ENCODE measurements around the gene C2CD2L.

DNA sequence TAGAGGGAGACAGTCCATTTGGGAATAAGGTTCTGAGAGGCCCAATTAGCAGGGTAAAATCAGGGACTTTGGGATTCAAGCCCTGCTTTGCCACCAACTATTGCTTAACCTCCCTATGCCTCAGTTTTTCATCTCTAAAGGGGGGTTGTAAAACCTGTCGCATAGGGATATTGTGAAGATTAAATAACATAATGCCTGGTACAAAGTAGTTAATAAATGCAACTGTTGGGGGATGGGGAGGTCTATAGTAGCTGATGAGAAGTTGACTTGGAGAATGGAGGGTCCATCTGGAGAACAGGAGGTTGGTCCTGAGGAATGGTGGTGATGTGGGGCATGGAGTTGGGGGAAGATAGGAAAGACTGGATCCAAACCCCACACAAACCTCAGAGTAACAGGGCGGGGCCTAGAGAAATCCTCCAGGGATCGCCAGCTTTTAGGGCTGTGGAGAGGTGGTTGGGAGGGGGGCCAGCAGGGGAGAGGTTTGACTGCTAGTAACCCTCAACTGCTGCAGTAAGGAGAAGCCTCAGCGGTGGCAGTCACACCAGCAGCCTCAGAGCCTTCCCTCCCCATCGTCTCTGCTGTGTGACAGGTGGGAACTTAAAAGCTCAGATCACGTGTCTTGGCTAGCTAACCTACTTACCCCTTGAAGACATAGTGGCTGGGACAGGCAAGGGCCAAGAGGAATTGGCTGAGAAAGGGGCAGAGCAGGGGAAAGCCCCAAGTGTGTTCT lies 40.6 kb downstream of the C2CD2L start:
- TF ChIP-seq, protein P1, sequence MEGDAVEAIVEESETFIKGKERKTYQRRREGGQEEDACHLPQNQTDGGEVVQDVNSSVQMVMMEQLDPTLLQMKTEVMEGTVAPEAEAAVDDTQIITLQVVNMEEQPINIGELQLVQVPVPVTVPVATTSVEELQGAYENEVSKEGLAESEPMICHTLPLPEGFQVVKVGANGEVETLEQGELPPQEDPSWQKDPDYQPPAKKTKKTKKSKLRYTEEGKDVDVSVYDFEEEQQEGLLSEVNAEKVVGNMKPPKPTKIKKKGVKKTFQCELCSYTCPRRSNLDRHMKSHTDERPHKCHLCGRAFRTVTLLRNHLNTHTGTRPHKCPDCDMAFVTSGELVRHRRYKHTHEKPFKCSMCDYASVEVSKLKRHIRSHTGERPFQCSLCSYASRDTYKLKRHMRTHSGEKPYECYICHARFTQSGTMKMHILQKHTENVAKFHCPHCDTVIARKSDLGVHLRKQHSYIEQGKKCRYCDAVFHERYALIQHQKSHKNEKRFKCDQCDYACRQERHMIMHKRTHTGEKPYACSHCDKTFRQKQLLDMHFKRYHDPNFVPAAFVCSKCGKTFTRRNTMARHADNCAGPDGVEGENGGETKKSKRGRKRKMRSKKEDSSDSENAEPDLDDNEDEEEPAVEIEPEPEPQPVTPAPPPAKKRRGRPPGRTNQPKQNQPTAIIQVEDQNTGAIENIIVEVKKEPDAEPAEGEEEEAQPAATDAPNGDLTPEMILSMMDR (IDR thresholded peaks at IDR 0.05) = no peak
- TF ChIP-seq POLR2A (IDR thresholded peaks at IDR 0.05) = no peak
